Fibroblast of pulmonary artery (primary cell): ENCODE measurements around the gene PARD3.

Source experiments
- DNase-seq: peaks from one replicate; pipeline ENCODE4 v3.0.0-alpha.2; 2010; ENCODE audit warnings: low read depth
- H3K4me3 ChIP-seq: replicated peaks from 2 replicates; pipeline ENCODE4 v1.5.1; 2011; ENCODE audit warnings: low read depth, mild to moderate bottlenecking, control low read depth, low read length, moderate library complexity
- CTCF ChIP-seq: IDR thresholded peaks from 2 replicates; pipeline ENCODE4 v1.5.1; 2011; ENCODE audit warnings: mild to moderate bottlenecking, control low read depth, low read length, inconsistent platforms; ENCODE audit errors: missing control alignments

PARD3 gene

DNA sequence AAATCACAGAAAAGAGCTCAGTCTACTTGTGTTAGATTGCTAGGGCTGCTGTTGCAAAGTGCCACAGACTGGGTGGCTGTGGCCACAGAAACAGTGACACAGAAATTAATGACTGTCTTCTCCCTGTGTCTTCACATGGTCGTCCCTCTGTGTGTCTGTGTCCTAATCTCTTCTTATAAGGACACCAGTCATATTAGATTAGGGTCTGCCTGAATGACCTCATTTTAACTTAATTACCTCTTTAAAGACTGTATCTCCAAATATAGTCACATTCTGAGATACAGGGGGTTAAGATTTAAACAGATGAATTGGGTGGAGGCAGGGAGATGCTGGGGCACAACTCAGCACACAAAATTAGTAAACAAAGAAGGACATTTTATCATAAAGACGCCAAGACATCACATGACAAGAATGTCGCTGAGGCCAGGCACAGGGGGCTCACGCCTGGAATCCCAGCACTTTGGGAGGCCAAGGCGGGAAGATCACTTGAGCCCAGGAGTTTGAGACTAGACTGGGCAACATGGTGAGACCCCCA, 23.3 kb upstream of the PARD3 start:
- TF ChIP-seq CTCF: no peak
- no peak overlapping the region for H3K4me3 ChIP-seq
- no peak for DNase-seq

- TF ChIP-seq CTCF: no peak
- no peak overlapping the region for H3K4me3 ChIP-seq
- DNase-seq: no peak
These were observed 20.9 kb upstream of the PARD3 start for GRCh38 chr10:34835908-34836508.

DNA sequence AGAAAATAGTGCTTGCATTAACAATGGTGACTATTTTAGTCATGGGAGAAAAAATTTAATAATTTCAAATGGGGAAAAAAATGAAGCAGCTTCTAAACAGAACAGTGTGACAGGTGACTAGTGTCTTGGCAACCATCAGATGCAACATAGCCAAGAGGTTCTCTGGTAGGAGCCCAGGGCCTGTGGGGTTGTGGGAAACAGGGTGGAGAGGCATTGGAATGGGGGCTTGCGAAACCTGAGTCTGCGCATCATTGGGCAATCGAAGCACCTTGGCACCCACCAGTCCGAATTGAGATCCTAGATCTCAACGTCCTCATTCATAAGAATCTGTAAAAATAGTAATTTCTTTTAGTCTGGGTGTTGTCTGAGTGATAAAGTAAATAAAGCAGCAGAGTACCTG, 19.2 kb upstream of the PARD3 start:
- H3K4me3 ChIP-seq: no peak overlapping the region
- no peak for DNase-seq
- no peak for TF ChIP-seq CTCF

- H3K4me3 ChIP-seq: no peak overlapping the region
- DNase-seq: no peak
- TF ChIP-seq CTCF: no peak
These were observed 15.2 kb upstream of the PARD3 start for GRCh38 chr10:34830217-34830822.

DNA sequence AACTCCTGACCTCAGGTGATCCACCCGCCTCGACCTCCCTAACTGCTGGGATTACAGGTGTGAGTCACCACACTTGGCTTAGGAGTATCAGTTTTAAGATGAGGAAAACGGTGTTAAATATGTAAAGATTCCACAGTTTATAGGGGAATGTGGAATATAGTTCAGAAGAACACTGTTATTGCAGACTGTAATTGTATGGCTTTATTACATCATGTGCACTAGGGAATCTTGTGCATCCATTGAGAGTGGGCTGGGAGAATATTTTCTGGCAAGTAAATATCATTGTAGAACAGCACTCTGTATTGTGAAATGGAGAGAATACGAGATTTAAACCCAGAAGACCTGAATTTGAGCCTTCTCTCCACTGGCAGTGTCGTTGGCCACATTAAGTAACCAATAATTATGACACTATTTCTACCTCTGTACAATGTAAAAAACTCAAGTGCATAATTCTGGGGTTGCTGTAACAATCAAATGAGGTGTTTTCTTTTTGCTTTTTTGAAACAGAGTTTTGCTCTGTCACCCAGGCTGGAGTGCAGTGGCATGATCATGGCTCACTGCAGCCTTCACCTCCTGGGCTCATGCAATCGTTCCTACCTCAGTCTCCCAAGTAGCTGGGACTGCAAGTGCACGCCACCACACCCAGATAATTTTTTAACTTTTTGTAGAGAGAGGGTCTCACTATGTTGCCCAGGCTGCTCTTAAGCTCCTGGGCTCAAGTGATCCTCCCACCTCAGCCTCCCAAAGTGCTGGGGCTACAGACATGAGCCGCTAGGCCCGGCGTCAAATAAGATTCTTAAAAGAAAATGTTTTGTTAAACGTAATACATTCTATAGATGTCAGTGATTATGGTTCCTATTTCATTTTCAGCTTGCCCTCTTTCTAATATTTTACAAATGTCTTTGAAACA, 12.0 kb upstream of the PARD3 start:
- TF ChIP-seq CTCF: no peak
- no peak overlapping the region for H3K4me3 ChIP-seq
- DNase-seq: no peak

DNA sequence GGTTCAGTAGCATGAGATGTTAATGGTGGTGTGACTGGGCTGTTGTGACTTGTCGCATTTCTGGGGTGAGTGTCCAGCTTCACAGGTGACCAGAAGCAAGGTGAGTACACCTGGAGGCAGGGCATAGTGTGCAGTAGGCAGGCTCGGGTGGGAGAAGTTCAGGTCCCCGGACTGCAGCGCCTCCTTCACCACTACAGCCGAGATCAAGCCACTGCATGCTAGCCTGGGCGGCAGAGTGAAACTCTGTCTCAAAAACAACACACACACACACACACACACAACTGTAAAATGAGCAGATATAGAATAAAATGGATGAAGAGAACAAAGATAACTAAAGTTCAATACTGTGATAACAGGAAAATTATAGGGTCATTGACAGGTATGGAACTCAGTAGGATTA, 11.1 kb upstream of the PARD3 start:
- no peak for TF ChIP-seq CTCF
- H3K4me3 ChIP-seq: no peak overlapping the region

More for the DNA sequence above, 11.1 kb upstream of the PARD3 start:
- no peak for DNase-seq
